DND-41 (cell line): ENCODE data around the gene SLC23A2.

Experiments
- ATAC-seq: fragments of 200-7000 bp; cut with Tn5 transposase; 3 replicates; pipeline ENCODE4 v1.9.1; 2021; ENCODE audit warnings: low read depth; ENCODE audit not compliant: insufficient read depth
- DNase-seq: peaks from one replicate; pipeline ENCODE4 v3.0.0-alpha.2; 2020
- H2AFZ ChIP-seq: 2 replicates; pipeline ENCODE4 v1.6.0; 2012; ENCODE audit warnings: low read depth, low read length
- H3K27ac ChIP-seq: 2 replicates; pipeline ENCODE4 v1.5.1; 2012; ENCODE audit warnings: low read length, inconsistent platforms
- H3K27me3 ChIP-seq: fragments of 200-600 bp; sonication (generic); 2 replicates; pipeline ENCODE4 v1.6.0; 2012; ENCODE audit warnings: low read length, mild to moderate bottlenecking, inconsistent platforms; ENCODE audit not compliant: insufficient read depth, poor library complexity
- H3K36me3 ChIP-seq: 2 replicates; pipeline ENCODE4 v1.5.1; 2012; ENCODE audit warnings: low read length, inconsistent platforms; ENCODE audit not compliant: insufficient read depth
- H3K4me1 ChIP-seq: 2 replicates; pipeline ENCODE4 v1.5.1; 2012; ENCODE audit warnings: mild to moderate bottlenecking, low read length; ENCODE audit not compliant: insufficient read depth
- H3K4me2 ChIP-seq: 2 replicates; pipeline ENCODE4 v1.6.0; 2012; ENCODE audit warnings: mild to moderate bottlenecking, moderate library complexity, low read length, inconsistent platforms; ENCODE audit not compliant: insufficient read depth
- H3K4me3 ChIP-seq, 2 experiments: fragments of 200-600 bp in 1 of 2; shearing (Covaris generic) in 1 of 2; 2 replicates each; pipeline ENCODE4 v1.5.1; 2012 to 2016; ENCODE audit warnings: inconsistent platforms in 2 of 2, low read length in 2 of 2, mild to moderate bottlenecking in 2 of 2, low read depth in 1 of 2, moderate library complexity in 1 of 2
- H3K79me2 ChIP-seq: 2 replicates; pipeline ENCODE4 v1.6.0; 2012; ENCODE audit warnings: low read length, inconsistent platforms; ENCODE audit not compliant: insufficient read depth
- H3K9ac ChIP-seq: 2 replicates; pipeline ENCODE4 v1.6.0; 2012; ENCODE audit warnings: low read depth, mild to moderate bottlenecking, inconsistent platforms, low read length, moderate library complexity
- H3K9me3 ChIP-seq: 2 replicates; pipeline ENCODE4 v1.5.1; 2012; ENCODE audit warnings: low read length, moderate library complexity, mild to moderate bottlenecking, inconsistent platforms; ENCODE audit not compliant: insufficient read depth, severe bottlenecking
- H4K20me1 ChIP-seq: 2 replicates; pipeline ENCODE4 v1.6.0; 2012; ENCODE audit warnings: low read length; ENCODE audit not compliant: insufficient read depth
- EZH2 ChIP-seq: IDR thresholded peaks from 3 replicates; pipeline ENCODE4 v1.6.1; 2012; ENCODE audit warnings: borderline replicate concordance, low read depth, mild to moderate bottlenecking, moderate library complexity, low read length, inconsistent platforms; ENCODE audit not compliant: severe bottlenecking
- TF ChIP-seq, protein P1 (sequence below): IDR thresholded peaks from 2 replicates; pipeline ENCODE4 v1.5.1; 2012; ENCODE audit warnings: borderline replicate concordance, low read length, moderate library complexity, mild to moderate bottlenecking; ENCODE audit not compliant: poor library complexity, severe bottlenecking; ENCODE audit errors: extremely low read depth

SLC23A2 gene

DNA sequence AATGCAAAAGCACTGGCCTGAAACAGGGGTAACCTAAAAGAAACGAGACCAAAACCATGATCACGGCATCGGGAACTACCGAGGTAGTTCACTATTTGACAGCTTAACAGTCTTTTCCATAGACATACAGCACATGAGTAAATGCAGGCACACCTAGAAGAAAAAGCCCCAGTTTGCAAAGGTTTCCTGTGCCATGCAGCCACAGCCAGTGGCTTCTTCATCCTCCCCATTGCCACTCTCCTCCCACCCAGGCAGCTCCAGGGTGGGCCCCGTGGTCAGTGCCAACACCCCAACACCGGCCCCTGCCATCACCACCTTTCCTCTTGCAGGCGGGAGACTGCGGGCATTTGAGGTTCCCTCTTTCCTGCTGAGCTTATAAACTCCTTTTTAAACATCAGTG, 115.4 kb downstream of the SLC23A2 start:
- no peak overlapping the region for H3K9ac ChIP-seq
- H2AFZ ChIP-seq: no peak overlapping the region
- no peaks in the 10 kb centered on the region; the same call in 1 of the 2 replicates for H3K79me2 ChIP-seq
- H3K4me2 ChIP-seq: no peak overlapping the region
- H3K4me3 ChIP-seq: no peak overlapping the region
- peaks cover 10% of the 10 kb centered on the region for H4K20me1 ChIP-seq
- no peak overlapping the region for H3K27ac ChIP-seq
- H3K9me3 ChIP-seq: no peaks in the 10 kb centered on the region
- TF ChIP-seq EZH2: no peak
- TF ChIP-seq, protein P1, sequence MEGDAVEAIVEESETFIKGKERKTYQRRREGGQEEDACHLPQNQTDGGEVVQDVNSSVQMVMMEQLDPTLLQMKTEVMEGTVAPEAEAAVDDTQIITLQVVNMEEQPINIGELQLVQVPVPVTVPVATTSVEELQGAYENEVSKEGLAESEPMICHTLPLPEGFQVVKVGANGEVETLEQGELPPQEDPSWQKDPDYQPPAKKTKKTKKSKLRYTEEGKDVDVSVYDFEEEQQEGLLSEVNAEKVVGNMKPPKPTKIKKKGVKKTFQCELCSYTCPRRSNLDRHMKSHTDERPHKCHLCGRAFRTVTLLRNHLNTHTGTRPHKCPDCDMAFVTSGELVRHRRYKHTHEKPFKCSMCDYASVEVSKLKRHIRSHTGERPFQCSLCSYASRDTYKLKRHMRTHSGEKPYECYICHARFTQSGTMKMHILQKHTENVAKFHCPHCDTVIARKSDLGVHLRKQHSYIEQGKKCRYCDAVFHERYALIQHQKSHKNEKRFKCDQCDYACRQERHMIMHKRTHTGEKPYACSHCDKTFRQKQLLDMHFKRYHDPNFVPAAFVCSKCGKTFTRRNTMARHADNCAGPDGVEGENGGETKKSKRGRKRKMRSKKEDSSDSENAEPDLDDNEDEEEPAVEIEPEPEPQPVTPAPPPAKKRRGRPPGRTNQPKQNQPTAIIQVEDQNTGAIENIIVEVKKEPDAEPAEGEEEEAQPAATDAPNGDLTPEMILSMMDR: no peak
- H3K36me3 ChIP-seq: peaks cover 76% of the 10 kb centered on the region
- no peaks in the 10 kb centered on the region for H3K27me3 ChIP-seq
- no peak for DNase-seq
- ATAC-seq: no peak
- H3K4me1 ChIP-seq: no peaks in the 10 kb centered on the region

- TF ChIP-seq, protein P1: no peak
- TF ChIP-seq EZH2: no peak
- Histone ChIP-seq H3K9me3 (no peaks in the 10 kb centered on the region), H3K4me2 (no peak overlapping the region), H3K9ac (no peak overlapping the region), H2AFZ (no peak overlapping the region), H3K4me3 (no peak overlapping the region), H4K20me1 (peaks cover 10% of the 10 kb centered on the region), H3K27ac (no peak overlapping the region), H3K4me1 (no peaks in the 10 kb centered on the region), H3K27me3 (no peaks in the 10 kb centered on the region), H3K36me3 (peaks cover 84% of the 10 kb centered on the region), H3K79me2 (no peaks in the 10 kb centered on the region; the same call in 1 of the 2 replicates)
- DNase-seq (no peak), ATAC-seq (no peak)
These were observed 117.8 kb downstream of the SLC23A2 start for GRCh38 chr20:4883546-4883945.

- Histone ChIP-seq H3K4me1 (no peaks in the 10 kb centered on the region), H3K9ac (no peak overlapping the region), H4K20me1 (peaks cover 9% of the 10 kb centered on the region), H3K27me3 (no peaks in the 10 kb centered on the region), H3K36me3 (peaks cover 86% of the 10 kb centered on the region), H3K4me3 (no peak overlapping the region), H3K9me3 (no peaks in the 10 kb centered on the region), H3K4me2 (no peak overlapping the region), H3K27ac (no peak overlapping the region), H3K79me2 (no peaks in the 10 kb centered on the region; the same call in 1 of the 2 replicates), H2AFZ (no peak overlapping the region)
- ATAC-seq: no peak
- no peak for TF ChIP-seq EZH2
- TF ChIP-seq, protein P1: no peak
- DNase-seq: no peak
These were observed 118.3 kb downstream of the SLC23A2 start for GRCh38 chr20:4883051-4883450.

DNA sequence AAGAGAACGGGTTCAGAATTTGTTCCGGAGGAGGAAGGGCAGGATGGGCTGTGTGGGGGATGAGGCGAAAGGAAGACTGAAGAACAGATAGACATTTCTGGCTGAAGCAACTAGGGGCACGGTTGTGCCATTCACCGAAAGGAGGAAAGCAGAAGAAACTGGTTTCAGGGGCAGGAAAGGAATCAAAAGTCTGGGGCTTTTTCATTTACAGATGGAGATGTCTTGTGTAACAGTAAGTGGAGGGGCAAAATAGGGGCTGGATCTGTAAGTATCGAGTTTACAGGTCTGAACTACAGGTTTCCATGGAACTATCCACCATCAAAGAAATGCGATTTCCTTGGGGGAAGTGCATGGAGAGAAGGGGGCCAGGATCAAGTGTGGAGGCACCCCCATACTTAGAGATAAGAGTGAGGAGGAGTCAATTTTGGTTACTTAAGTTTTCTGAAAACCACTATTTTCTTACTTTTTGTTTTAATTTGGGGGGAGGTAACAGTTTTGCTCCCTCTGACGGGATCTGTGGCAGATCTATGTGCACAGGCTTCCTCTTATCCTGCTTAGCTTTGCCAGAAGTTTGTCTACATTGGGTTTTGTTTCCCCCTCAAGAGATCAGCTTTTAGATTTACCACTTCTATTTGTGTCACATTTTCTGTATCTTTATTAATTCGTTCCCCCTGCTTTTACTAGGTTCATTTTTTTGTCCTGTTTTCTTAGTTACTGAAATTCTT, 120.1 kb downstream of the SLC23A2 start:
- Histone ChIP-seq H4K20me1 (no peaks in the 10 kb centered on the region; the same call in 1 of the 2 replicates), H3K9me3 (no peaks in the 10 kb centered on the region), H3K27ac (no peak overlapping the region), H2AFZ (no peak overlapping the region), H3K36me3 (peaks cover 83% of the 10 kb centered on the region), H3K27me3 (no peaks in the 10 kb centered on the region), H3K4me3 (no peak overlapping the region), H3K9ac (no peak overlapping the region), H3K4me2 (no peak overlapping the region), H3K4me1 (no peaks in the 10 kb centered on the region), H3K79me2 (no peaks in the 10 kb centered on the region)
- DNase-seq (no peak), ATAC-seq (no peak)
- TF ChIP-seq, protein P1: no peak
- no peak for TF ChIP-seq EZH2
